ENCODE data around the gene FAM241B. TPM values are rescaled to one million over a fixed set of nuclear protein-coding genes. Genes with fewer than 3 reads are reported as not detected.
A peak's percentile ranks its signal among the peaks of the same experiment; 100 is the strongest.

FAM241B gene
- total and polyA plus RNA-seq, 7 donors: 1.1 to 6.2 (median 2.8) TPM

DNA sequence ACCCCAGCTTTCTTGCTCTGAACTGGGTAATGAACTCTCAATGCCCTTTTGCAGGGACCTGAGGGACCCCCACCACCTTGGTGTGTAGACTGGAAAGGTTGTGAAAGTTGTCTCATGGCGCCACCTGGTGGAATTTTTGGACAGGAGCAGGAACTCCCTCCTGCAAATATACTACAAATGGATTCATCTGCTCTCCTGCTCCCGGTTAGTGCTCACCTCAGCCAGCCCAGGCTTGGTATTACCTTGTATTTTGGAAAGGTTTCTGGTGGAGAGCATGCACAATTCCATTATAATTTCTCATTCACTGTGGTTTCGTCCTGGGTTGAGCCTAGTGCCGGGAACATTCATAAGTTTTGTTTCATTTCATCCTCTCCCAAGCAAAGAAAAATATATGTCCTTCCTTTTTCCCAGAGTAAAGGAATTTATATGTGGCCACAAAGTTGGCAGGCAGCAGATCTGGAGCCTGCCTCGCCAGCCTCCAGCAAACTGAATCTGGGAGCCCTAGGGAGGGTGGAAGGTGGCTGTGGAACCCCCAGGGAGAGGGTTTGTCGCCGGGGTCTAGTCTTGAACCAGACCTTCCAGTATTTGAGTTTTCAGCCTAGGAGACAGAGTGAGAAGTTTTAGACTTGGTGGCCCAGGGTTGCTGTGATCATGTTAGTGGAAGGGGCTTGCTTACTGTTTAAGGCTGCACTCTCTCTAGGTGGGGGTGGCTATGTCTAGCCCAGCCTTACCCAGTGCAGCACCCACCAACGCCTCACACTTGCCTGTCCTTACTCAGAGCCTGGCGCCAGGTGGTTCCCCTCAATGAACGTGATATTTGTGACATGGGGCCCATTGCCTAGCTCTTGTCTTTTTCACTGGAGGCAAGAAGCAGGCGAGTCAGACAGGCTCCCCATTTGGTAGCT is 9.5 kb downstream of the FAM241B start:
- intact Hi-C loops (cut with DNase I): loop anchor here (2.0 to 10.0 kb wide), 4 partner anchors 125 to 405 kb away; partner anchors contain the start of gene TACR2 (in 1 of the 2)
- Histone ChIP-seq H3K27me3 (ENCODE audit: insufficient read depth in 3 of 3, low read length in 2 of 3) (peaks cover 0 to 1% (median 0%) of the 10 kb centered on the region in 3 donors), H3K36me3 (ENCODE audit: insufficient read depth in 1 of 2, low read depth in 1 of 2) (no peaks in the 10 kb centered on the region), H3K27ac (no peak overlapping the region), H3K4me3 (no peak overlapping the region), H3K9me3 (no peaks in the 10 kb centered on the region), H3K4me1 (no peaks in the 10 kb centered on the region)
- DNase-seq: peak; percentile 41 to 67
- 44 to 55% (median 48%) methylated on average over 11 of the region's 11 CpGs for WGBS, 3 donors
- peak; percentile 81 for TF ChIP-seq CTCF (IDR thresholded peaks at IDR 0.05)
- ATAC-seq: peak; percentile 63 to 81 (median 69)

DNA sequence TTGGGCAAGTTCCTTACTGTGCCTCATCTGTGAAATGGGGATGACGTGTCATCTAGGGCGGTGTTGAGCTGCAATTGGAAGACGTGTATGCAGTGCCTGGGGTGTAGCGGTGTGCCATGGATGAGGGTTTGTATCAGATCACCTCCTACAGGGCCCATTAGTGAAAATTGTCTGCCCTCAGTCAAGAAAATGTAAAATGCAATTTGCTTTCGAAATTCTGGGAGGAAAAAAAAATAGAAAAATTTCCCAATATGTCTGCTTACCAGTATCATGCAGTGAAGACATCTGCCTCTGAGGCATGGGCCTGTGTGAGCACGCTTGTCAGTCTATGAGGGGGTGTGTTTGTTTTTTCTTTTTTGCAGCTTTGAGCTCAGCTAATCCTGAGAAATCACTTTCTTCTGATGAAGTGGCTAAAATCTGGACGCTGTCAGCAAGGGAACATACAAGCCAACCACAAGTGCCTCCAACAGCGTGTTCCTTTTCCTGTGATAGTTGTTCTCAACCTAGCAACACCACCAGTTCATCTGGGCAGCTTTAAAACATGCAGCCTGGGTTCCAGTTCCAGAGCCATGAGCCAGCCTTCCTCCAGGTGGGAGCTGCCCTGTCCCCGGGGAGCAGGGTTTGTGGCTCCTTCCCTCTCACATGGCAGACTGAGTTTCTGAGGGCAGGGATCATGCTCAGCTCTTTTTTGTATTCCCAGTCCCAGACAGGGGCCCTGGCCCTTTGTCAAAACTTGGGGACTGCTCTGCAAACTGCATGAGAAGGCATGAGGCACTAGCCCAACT is 10.3 kb downstream of the FAM241B start:
- DNase-seq: no peak
- peaks cover 0 to 1% (median 0%) of the 10 kb centered on the region in 3 donors for H3K27me3 ChIP-seq (ENCODE audit: insufficient read depth in 3 of 3, low read length in 2 of 3)
- no peak overlapping the region for H3K4me3 ChIP-seq
- no peaks in the 10 kb centered on the region for H3K4me1 ChIP-seq
- ATAC-seq: no peak
- WGBS, 3 donors: 71 to 72% (median 71%) methylated on average over 9 of the region's 9 CpGs
- no peaks in the 10 kb centered on the region for H3K9me3 ChIP-seq
- TF ChIP-seq CTCF (IDR thresholded peaks at IDR 0.05): no peak
- no peaks in the 10 kb centered on the region for H3K36me3 ChIP-seq (ENCODE audit: insufficient read depth in 1 of 2, low read depth in 1 of 2)
- H3K27ac ChIP-seq: no peak overlapping the region
- intact Hi-C loops (cut with DNase I): loop anchor here in 1 of 2 donors (2.0 kb wide), 1 partner anchor 126 kb away; no protein-coding TSS in a partner anchor

DNA sequence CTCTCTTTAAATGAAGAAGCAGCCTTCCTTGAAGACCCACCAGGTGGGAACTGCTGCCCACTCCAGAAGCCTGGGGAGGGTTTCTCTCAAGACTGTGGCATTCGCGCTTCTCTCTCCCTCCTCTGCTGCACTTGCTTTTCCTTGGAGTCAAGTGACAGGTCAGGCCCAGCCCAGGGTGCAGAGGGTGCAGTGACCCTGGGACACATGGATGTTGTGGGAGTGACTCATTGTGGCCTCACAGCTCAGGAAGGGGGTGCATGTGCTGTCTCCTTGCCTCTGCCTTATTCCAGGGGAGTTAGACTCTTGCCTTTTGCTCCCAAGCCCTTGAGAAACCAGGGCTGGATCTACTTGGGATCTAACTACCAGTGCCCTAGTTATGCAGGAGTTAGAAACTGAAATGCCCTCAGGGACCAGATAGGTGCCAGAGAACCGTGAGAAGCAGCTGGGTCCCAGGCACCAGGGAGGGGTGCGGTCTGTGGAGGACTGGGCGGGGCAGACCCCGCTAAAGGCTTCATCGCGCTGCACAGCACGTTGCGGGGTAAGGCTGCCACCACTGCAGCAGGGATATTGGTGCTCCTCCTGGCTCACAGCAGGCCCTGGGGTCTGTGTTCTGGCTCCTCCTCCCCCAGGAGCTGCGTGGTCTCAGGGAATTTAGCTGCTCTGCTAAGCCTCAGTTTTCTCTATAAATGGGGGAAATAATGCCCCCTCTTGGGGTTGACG is 11.4 kb downstream of the FAM241B start:
- intact Hi-C loops (cut with DNase I): loop anchor here in 1 of 2 donors (2.0 kb wide), 1 partner anchor 127 kb away; no protein-coding TSS in a partner anchor
- no peaks in the 10 kb centered on the region for H3K4me1 ChIP-seq
- 70 to 83% (median 77%) methylated on average over 12 of the region's 12 CpGs for WGBS, 3 donors
- no peak for TF ChIP-seq CTCF (IDR thresholded peaks at IDR 0.05)
- peaks cover 0 to 1% (median 0%) of the 10 kb centered on the region in 3 donors for H3K27me3 ChIP-seq (ENCODE audit: insufficient read depth in 3 of 3, low read length in 2 of 3)
- no peak overlapping the region for H3K4me3 ChIP-seq
- no peaks in the 10 kb centered on the region for H3K9me3 ChIP-seq
- ATAC-seq: no peak
- no peak for DNase-seq
- no peaks in the 10 kb centered on the region for H3K36me3 ChIP-seq (ENCODE audit: insufficient read depth in 1 of 2, low read depth in 1 of 2)
- no peak overlapping the region for H3K27ac ChIP-seq

- Histone ChIP-seq H3K4me1 (no peaks in the 10 kb centered on the region), H3K27ac (no peak overlapping the region), H3K36me3 (ENCODE audit: insufficient read depth in 1 of 2, low read depth in 1 of 2) (no peaks in the 10 kb centered on the region), H3K4me3 (no peak overlapping the region), H3K9me3 (no peaks in the 10 kb centered on the region), H3K27me3 (ENCODE audit: insufficient read depth in 3 of 3, low read length in 2 of 3) (peaks cover 0 to 1% (median 0%) of the 10 kb centered on the region in 3 donors)
- TF ChIP-seq CTCF (IDR thresholded peaks at IDR 0.05): no peak
- DNase-seq (no peak), ATAC-seq (no peak)
- 80 to 89% (median 89%) methylated on average over 5 of the region's 5 CpGs for whole genome bisulfite sequencing, 3 donors
- intact Hi-C loops (cut with DNase I): no loop called here
Observed at GRCh38 chr10:69642747-69643146, 12.7 kb downstream of the FAM241B start.

All from psoas muscle (tissue), 8 donors.